SIG-M5 treated with dmso at 0.1 percent for 504 hours (cell line): ENCODE results near the gene NFX1.

Experiments used
- DNase-seq: peaks from one replicate; lab custom pipeline; 2025; ENCODE audit not compliant: unreplicated experiment; lab: John Stamatoyannopoulos, UW

NFX1 gene

GRCh38 chr9:33415501-33416038 is 125.3 kb downstream of the NFX1 start:
- DNase-seq, result peak; percentile 73

GRCh38 chr9:33416996-33417395 is 126.7 kb downstream of the NFX1 start:
- no peak for DNase-seq

GRCh38 chr9:33418090-33418489 is 127.8 kb downstream of the NFX1 start:
- no peak for DNase-seq

- no peak for DNase-seq
These were observed 129.5 kb downstream of the NFX1 start for GRCh38 chr9:33419708-33420303.
